ENCODE data around the gene EFHC2.

GRCh38 chrX:44143061-44143602 lies 200.3 kb downstream of the EFHC2 start:
- TF ChIP-seq CTCF (IDR thresholded peaks at IDR 0.05) (no peak), POLR2A (IDR thresholded peaks at IDR 0.05) (no peak)
